ENCODE results near the gene FNDC3B. TPM values are rescaled to one million over a fixed set of nuclear protein-coding genes. Genes with fewer than 3 reads are reported as not detected.

Gene FNDC3B
- polyA plus RNA-seq, 2 of the 4 experiments (the other 2 are of a cell fraction): 29.5 to 33.6 TPM

DNA sequence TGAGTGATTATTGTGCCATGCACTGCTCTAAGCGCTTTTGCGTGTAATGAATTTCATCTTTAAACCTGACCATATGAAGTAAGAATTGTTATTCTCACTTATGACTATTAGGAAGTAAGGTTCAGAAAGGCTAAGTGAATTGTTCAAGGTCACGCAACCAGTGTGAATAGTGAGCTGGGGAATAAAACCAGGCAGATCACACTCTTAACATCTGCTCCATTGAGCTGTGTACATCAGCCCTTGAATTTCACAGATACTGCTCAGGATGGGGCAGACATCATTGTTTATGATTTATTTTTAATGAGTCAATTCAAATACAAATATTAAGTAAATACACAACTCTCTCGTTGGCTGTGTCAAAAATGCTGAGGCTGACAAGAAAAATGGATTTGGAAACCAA is 184.5 kb downstream of the FNDC3B start:
- TF ChIP-seq MAFK (IDR thresholded peaks at IDR 0.05; ENCODE audit: partially characterized antibody) (peak; percentile 72), ZC3H11A (IDR thresholded peaks at IDR 0.05) (no peak)
- POLR2A ChIA-PET: no interaction called here
- FAIRE-seq: no peak
- Histone ChIP-seq H3K9me3 (no peaks in the 10 kb centered on the region), H3K4me3 (no peak overlapping the region), H3K27ac (peak overlapping the region in 1 of 2 experiments; percentile 70; a peak in 3 of 6 replicates), H3K4me2 (peak overlapping the region; percentile 52), H3K4me1 (peaks cover 69% of the 10 kb centered on the region)
- ATAC-seq: peak in 1 of 2 experiments; percentile 48; a peak in 2 of 6 replicates
- WGBS (ENCODE audit: missing lambda C conversion rate): 71% methylated on average over 4 of the region's 4 CpGs
- CTCF ChIA-PET: no interaction called here
- DNase-seq (ENCODE audit: low read depth in 1 of 2, low spot score in 1 of 2): no peak

DNA sequence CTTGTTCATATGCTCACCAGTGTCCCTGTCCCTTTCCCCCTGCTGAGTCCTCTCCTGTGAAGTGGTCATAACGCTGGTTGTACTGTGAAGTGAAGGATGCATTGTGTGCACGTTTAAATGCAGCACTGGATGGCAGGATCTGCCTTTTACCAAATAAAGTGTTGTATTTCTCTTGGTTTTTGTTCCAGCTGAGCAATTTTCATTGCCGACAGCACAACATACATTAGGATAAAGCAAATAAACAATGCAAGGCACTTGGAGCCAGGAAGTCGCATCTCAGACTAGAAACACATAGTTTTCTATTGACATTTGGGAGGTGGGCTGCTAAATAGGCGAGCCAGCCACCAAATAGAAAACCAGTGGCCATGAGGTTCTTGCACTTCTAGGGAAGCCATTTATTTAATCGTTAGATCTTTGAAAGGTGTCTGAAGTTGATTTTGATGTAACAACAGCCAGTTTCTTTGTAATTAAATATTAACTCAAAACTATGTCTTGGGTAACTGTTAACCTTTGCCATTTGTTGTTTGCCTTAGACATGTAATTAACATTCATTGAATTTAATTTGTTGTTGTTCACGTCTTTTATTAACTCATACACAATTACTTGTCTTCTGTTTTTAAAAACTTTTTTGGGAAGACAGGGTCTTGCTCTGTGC is 185.3 kb downstream of the FNDC3B start:
- ATAC-seq: peak in 1 of 2 experiments; percentile 62; a peak in 3 of 6 replicates
- Histone ChIP-seq H3K27ac (peak overlapping the region; percentile 19 to 70; a peak in 4 of 6 replicates), H3K9me3 (no peaks in the 10 kb centered on the region), H3K4me1 (peaks cover 61% of the 10 kb centered on the region), H3K4me3 (no peak overlapping the region), H3K4me2 (peak overlapping the region; percentile 52)
- 35% methylated on average over 7 of the region's 7 CpGs for WGBS (ENCODE audit: missing lambda C conversion rate)
- no peak for DNase-seq (ENCODE audit: low read depth in 1 of 2, low spot score in 1 of 2)
- ChIA-PET POLR2A (no interaction called here), CTCF (no interaction called here)
- no peak for FAIRE-seq
- TF ChIP-seq ESRRA (IDR thresholded peaks at IDR 0.05; ENCODE audit: borderline replicate concordance, low read length): no peak
- no peak for TF ChIP-seq JUN (IDR thresholded peaks at IDR 0.05)
- no peak for TF ChIP-seq PHF8 (IDR thresholded peaks at IDR 0.05; ENCODE audit: borderline replicate concordance, low read depth)
- TF ChIP-seq ZFP36 (IDR thresholded peaks at IDR 0.05; ENCODE audit: borderline replicate concordance, partially characterized antibody): no peak
- TF ChIP-seq HOXB5 (CRISPR knock-in tag; IDR thresholded peaks at IDR 0.05): no peak
- no peak for TF ChIP-seq HEYL (CRISPR knock-in tag; IDR thresholded peaks at IDR 0.05)
- TF ChIP-seq HOXA7 (CRISPR knock-in tag; IDR thresholded peaks at IDR 0.05): no peak
- no peak for TF ChIP-seq POLR2A (IDR thresholded peaks at IDR 0.05; ENCODE audit: low read length)
- no peak for TF ChIP-seq HOXB13 (CRISPR knock-in tag; IDR thresholded peaks at IDR 0.05; ENCODE audit: low read depth)
- TF ChIP-seq, protein P1, sequence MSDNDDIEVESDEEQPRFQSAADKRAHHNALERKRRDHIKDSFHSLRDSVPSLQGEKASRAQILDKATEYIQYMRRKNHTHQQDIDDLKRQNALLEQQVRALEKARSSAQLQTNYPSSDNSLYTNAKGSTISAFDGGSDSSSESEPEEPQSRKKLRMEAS (IDR thresholded peaks at IDR 0.05): no peak
- no peak for TF ChIP-seq ZSCAN20 (CRISPR knock-in tag; IDR thresholded peaks at IDR 0.05)

DNA sequence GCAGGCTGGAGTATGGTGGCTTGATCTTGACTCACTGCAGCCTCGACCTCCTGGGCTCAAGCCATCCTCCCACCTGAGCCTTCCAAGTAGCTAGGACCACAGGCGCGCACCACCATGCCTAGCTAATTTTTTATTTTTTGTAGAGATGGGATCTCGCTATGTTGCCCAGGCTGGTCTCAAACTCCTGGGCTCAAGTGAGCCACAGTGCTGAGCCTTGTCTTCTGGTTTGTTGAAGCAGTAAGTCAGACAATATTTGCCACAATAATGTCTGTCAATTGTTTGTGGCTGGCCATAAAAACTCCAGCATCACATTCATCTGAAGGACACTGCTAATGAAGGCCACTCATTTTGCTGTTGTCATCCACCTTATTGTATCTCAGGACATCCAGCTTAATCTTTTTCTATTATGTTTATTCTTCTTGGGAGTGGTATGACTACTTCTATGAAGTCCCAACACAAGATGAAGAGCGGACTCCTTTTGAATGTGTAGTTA is 185.9 kb downstream of the FNDC3B start:
- POLR2A ChIA-PET: no interaction called here
- DNase-seq (ENCODE audit: low read depth in 1 of 2, low spot score in 1 of 2) (no peak), ATAC-seq (peak in 1 of 2 experiments; percentile 18; a peak in 1 of 6 replicates), FAIRE-seq (no peak)
- Histone ChIP-seq H3K4me3 (no peak overlapping the region), H3K4me2 (peak overlapping the region; percentile 52), H3K9me3 (no peaks in the 10 kb centered on the region), H3K27ac (peak overlapping the region in 1 of 2 experiments; percentile 70; a peak in 3 of 6 replicates), H3K4me1 (peaks cover 55% of the 10 kb centered on the region)
- TF ChIP-seq ZSCAN20 (CRISPR knock-in tag; IDR thresholded peaks at IDR 0.05): no peak
- TF ChIP-seq EHMT2 (IDR thresholded peaks at IDR 0.05; ENCODE audit: low read depth): no peak
- TF ChIP-seq ZFP36 (IDR thresholded peaks at IDR 0.05; ENCODE audit: borderline replicate concordance, partially characterized antibody): no peak
- no peak for TF ChIP-seq BHLHE40 (IDR thresholded peaks at IDR 0.05; ENCODE audit: low read depth, low read length)
- no peak for TF ChIP-seq NFE2L2 (conservative IDR thresholded peaks at IDR 0.05; ENCODE audit: low read length)
- TF ChIP-seq HOXB5 (CRISPR knock-in tag; IDR thresholded peaks at IDR 0.05): no peak
- TF ChIP-seq MYC (IDR thresholded peaks at IDR 0.05; ENCODE audit: borderline replicate concordance, low read length): no peak
- no peak for TF ChIP-seq CHD2 (IDR thresholded peaks at IDR 0.05; ENCODE audit: low read length, partially characterized antibody)
- TF ChIP-seq, protein P2, sequence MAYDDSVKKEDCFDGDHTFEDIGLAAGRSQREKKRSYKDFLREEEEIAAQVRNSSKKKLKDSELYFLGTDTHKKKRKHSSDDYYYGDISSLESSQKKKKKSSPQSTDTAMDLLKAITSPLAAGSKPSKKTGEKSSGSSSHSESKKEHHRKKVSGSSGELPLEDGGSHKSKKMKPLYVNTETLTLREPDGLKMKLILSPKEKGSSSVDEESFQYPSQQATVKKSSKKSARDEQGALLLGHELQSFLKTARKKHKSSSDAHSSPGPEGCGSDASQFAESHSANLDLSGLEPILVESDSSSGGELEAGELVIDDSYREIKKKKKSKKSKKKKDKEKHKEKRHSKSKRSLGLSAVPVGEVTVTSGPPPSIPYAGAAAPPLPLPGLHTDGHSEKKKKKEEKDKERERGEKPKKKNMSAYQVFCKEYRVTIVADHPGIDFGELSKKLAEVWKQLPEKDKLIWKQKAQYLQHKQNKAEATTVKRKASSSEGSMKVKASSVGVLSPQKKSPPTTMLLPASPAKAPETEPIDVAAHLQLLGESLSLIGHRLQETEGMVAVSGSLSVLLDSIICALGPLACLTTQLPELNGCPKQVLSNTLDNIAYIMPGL (CRISPR knock-in tag; IDR thresholded peaks at IDR 0.05; ENCODE audit: borderline replicate concordance): no peak
- TF ChIP-seq PHF8 (IDR thresholded peaks at IDR 0.05; ENCODE audit: borderline replicate concordance, low read depth): no peak
- TF ChIP-seq ZNF302 (CRISPR knock-in tag; IDR thresholded peaks at IDR 0.05): no peak
- TF ChIP-seq, protein P1 (IDR thresholded peaks at IDR 0.05): no peak
- no peak for TF ChIP-seq NPAS2 (CRISPR knock-in tag; IDR thresholded peaks at IDR 0.05; ENCODE audit: borderline replicate concordance)
- no peak for TF ChIP-seq EHF (CRISPR knock-in tag; IDR thresholded peaks at IDR 0.05)
- TF ChIP-seq, protein P3, sequence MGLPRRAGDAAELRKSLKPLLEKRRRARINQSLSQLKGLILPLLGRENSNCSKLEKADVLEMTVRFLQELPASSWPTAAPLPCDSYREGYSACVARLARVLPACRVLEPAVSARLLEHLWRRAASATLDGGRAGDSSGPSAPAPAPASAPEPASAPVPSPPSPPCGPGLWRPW (IDR thresholded peaks at IDR 0.05): no peak
- no peak for TF ChIP-seq FOXS1 (CRISPR knock-in tag; IDR thresholded peaks at IDR 0.05)
- no peak for TF ChIP-seq MAFK (IDR thresholded peaks at IDR 0.05; ENCODE audit: partially characterized antibody)
- TF ChIP-seq, protein P4, sequence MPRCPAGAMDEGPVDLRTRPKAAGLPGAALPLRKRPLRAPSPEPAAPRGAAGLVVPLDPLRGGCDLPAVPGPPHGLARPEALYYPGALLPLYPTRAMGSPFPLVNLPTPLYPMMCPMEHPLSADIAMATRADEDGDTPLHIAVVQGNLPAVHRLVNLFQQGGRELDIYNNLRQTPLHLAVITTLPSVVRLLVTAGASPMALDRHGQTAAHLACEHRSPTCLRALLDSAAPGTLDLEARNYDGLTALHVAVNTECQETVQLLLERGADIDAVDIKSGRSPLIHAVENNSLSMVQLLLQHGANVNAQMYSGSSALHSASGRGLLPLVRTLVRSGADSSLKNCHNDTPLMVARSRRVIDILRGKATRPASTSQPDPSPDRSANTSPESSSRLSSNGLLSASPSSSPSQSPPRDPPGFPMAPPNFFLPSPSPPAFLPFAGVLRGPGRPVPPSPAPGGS (IDR thresholded peaks at IDR 0.05): no peak
- no peak for TF ChIP-seq KDM5A (IDR thresholded peaks at IDR 0.05)
- TF ChIP-seq JUN (IDR thresholded peaks at IDR 0.05): no peak
- CTCF ChIA-PET: no interaction called here
- 87% methylated on average over 5 of the region's 5 CpGs for WGBS (ENCODE audit: missing lambda C conversion rate)

Data from A549 (cell line).